Measurements from ENCODE around the gene TH.

The TH gene

DNA sequence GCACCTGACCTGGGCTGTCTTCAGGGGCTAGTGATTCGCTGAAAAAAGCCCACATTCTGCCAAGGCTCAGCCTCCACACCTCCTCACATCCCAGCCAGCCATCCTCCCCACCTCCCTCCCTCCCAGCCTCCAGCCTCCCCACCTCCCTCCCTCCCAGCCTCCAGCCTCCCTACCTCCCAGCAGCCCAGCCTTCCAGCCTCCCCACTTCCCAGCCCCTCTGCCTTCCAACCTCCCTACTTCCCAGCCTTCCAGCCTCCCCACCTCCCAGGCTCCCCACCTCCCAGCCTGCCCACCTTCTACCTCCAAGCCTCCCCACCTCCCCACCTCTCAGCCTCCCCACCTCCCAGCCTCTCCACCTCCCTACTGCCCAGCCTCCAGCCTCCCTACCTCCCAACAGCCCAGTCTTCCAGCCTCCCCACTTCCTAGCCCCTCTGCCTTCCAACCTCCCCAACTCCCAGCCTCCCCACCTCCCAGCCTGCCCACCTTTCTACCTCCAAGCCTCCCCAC lies 33.7 kb upstream of the TH start:
- no peak overlapping the region for H3K4me3 ChIP-seq (ENCODE audit: low read depth, low read length)
- TF ChIP-seq MYC (IDR thresholded peaks at IDR 0.05; ENCODE audit: low read depth, low read length), result no peak
- TF ChIP-seq, protein P1, sequence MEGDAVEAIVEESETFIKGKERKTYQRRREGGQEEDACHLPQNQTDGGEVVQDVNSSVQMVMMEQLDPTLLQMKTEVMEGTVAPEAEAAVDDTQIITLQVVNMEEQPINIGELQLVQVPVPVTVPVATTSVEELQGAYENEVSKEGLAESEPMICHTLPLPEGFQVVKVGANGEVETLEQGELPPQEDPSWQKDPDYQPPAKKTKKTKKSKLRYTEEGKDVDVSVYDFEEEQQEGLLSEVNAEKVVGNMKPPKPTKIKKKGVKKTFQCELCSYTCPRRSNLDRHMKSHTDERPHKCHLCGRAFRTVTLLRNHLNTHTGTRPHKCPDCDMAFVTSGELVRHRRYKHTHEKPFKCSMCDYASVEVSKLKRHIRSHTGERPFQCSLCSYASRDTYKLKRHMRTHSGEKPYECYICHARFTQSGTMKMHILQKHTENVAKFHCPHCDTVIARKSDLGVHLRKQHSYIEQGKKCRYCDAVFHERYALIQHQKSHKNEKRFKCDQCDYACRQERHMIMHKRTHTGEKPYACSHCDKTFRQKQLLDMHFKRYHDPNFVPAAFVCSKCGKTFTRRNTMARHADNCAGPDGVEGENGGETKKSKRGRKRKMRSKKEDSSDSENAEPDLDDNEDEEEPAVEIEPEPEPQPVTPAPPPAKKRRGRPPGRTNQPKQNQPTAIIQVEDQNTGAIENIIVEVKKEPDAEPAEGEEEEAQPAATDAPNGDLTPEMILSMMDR (IDR thresholded peaks at IDR 0.05; ENCODE audit: low read depth, low read length), result no peak
- TF ChIP-seq MAX (IDR thresholded peaks at IDR 0.05; ENCODE audit: low read depth, low read length), result no peak
- TF ChIP-seq POLR2A (IDR thresholded peaks at IDR 0.05; ENCODE audit: extremely low read depth, insufficient read length), result no peak
- DNase-seq (ENCODE audit: low read depth), result no peak

- DNase-seq (ENCODE audit: low read depth), result no peak
- TF ChIP-seq MYC (IDR thresholded peaks at IDR 0.05; ENCODE audit: low read depth, low read length) (no peak), POLR2A (IDR thresholded peaks at IDR 0.05; ENCODE audit: extremely low read depth, insufficient read length) (no peak), MAX (IDR thresholded peaks at IDR 0.05; ENCODE audit: low read depth, low read length) (no peak)
- TF ChIP-seq, protein P1 (IDR thresholded peaks at IDR 0.05; ENCODE audit: low read depth, low read length), result no peak
- no peak overlapping the region for H3K4me3 ChIP-seq (ENCODE audit: low read depth, low read length)
Measured at GRCh38 chr11:2204361-2205213, 33.0 kb upstream of the TH start.

DNA sequence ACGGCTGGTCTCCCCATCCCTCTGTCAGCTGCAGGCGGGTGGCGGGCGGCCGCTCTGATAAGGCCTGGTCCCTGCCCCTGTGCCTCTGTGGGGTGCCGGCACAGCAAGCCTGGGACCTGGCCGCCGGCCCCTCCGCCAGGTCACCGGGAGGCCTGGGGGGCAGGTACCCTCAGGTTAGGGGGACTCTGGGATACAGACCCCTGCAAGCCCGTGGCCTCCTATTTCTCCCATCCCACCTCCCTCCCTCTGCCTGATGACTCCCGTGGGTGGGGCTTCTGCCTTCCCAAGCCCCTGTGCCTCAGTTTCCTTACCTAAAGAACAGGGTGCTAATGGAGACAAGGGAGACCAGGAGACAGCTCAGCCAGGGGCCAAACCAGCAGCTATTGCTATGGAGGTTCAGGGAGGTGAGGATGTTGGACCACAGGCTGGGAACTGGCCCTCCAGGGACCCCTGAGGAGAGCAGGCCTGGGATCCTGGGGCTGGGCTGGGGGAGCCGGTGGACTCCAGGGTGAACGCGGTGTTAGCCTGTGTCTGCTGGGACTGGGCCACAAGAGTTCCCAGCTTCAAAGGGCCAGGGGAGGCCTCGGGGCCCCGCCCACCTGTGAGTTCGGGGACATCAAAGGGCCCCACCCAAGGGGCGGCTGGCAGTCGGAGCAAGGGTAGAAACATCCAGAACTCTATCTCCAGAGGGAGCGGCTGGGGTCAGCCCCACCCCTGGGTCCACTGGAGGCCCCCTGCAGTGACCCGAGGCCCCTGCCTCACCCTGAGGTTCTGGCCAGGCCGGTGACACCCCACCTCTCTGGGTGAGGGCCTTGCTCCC lies 32.0 kb upstream of the TH start:
- DNase-seq (ENCODE audit: low read depth), result no peak
- TF ChIP-seq MYC (IDR thresholded peaks at IDR 0.05; ENCODE audit: low read depth, low read length), result no peak
- TF ChIP-seq POLR2A (IDR thresholded peaks at IDR 0.05; ENCODE audit: extremely low read depth, insufficient read length), result no peak
- TF ChIP-seq, protein P1 (IDR thresholded peaks at IDR 0.05; ENCODE audit: low read depth, low read length), result no peak
- no peak for TF ChIP-seq MAX (IDR thresholded peaks at IDR 0.05; ENCODE audit: low read depth, low read length)
- no peak overlapping the region for H3K4me3 ChIP-seq (ENCODE audit: low read depth, low read length)

GRCh38 chr11:2202900-2203439 lies 31.4 kb upstream of the TH start:
- no peak overlapping the region for H3K4me3 ChIP-seq (ENCODE audit: low read depth, low read length)
- DNase-seq (ENCODE audit: low read depth), result no peak
- TF ChIP-seq MAX (IDR thresholded peaks at IDR 0.05; ENCODE audit: low read depth, low read length), result no peak
- TF ChIP-seq POLR2A (IDR thresholded peaks at IDR 0.05; ENCODE audit: extremely low read depth, insufficient read length), result no peak

- TF ChIP-seq MAX (IDR thresholded peaks at IDR 0.05; ENCODE audit: low read depth, low read length), result peak; percentile 25; the same call in 1 of the 2 replicates
- TF ChIP-seq, protein P1 (IDR thresholded peaks at IDR 0.05; ENCODE audit: low read depth, low read length), result no peak
- no peak for DNase-seq (ENCODE audit: low read depth)
- no peak overlapping the region for H3K4me3 ChIP-seq (ENCODE audit: low read depth, low read length)
Measured at GRCh38 chr11:2202071-2202899, 30.7 kb upstream of the TH start.

Measured in NB4 (cell line).